Endometrial microvascular endothelial cells (primary cell): ENCODE measurements around the gene NAP1L5. TPM values are rescaled to one million over a fixed set of nuclear protein-coding genes. Genes with fewer than 3 reads are reported as not detected.

ENCODE experiments used
- in situ Hi-C: cut with HindIII; loops from 2 replicates; pipeline ENCODE4 v1.10.0; 2017; ENCODE audit warnings: low sequenced_read_pairs, low pct_unique_long_range_greater_than_20kb; ENCODE audit errors: inconsistent ontology term
- total RNA-seq: library from RNA; depleted of rRNA; stranded (reverse); fragments of >200 nt; gene quantifications from one replicate; pipeline ENCODE4 v1.2.3, GENCODE V29; 2015; ENCODE audit errors: inconsistent ontology term

Gene NAP1L5
- total RNA-seq, 1 donor from 2014 or later: 8.0 TPM

DNA sequence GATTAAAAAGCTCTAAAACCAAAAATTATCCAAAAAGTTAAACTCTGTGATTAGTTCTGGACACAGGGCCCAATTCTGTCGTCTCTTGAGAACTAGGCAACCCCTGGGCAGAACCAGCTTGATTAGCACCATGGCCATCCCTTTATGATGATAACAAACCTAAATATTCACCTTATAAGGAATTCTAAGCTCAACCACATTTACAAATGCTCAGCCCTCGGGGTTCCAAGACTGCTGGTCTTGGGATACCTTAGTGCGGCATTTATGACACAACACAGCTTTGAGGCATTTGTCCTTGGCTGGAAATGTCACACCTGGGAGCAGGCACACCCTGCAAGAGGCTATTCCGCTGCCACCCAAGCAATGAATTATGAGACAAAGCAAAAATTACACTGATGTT lies 27.5 kb upstream of the NAP1L5 start:
- in situ Hi-C loops: no loop called here

DNA sequence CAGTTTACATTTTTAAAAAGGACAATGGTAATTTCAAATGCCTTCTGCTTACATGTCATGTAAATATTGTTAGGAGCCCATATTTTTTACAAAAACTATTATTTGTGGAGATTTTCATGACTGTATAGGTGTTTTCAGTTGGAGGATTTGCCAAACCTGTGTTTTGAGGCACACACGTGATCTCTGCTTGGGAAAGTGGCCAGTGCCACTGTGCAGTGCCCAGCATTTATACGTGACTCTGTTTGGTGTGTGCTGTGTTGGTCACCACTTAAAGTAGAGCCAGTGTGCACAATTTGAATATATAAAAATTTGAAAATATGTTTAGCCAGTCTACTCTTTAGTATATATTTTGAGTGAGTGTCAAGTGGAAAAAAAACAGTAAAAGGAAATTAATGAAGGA lies 26.8 kb upstream of the NAP1L5 start:
- in situ Hi-C loops: no loop called here

DNA sequence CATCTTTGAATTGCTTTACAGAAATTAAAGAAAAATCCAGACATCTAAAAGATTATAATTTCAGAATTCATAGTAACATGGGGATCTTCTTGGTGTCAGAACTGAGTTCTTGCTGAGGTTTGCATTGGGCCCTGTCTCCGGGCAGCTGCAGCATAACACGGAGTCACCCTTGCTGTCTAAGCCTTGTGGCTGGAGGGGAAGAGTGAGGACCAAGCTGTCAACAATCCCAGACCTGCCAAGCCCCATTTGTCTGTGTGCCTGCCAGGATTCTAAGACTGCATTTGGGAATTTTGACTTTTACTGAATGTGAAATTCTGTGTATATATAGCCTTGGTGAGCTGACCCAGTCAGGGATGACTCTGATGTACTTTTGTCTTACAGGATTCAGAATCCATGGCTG lies 25.2 kb upstream of the NAP1L5 start:
- in situ Hi-C loops: no loop called here

DNA sequence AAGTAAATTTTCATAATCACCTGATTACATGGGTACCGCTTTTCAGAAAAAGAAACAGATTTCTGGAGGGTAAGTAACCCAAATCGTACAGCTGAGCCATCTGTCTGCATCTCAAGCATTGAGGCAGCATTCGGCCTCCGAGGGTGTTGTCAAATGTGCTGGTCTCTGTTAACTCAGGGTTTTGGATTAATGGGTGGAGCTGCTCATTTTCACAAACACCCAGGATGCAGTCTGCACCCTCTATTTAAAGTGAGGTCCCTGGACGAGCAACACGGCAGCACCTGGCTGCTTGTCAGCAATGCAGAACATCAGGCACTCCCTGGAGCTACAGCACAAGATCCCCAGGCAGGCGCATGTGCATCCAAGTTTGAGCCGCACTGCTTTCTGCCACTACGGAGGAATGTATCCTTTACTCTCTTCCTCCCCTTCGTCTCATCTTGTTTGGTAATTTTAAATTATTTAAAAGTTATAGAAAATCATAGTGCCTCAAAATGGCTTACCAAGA lies 24.7 kb upstream of the NAP1L5 start:
- in situ Hi-C loops: no loop called here

DNA sequence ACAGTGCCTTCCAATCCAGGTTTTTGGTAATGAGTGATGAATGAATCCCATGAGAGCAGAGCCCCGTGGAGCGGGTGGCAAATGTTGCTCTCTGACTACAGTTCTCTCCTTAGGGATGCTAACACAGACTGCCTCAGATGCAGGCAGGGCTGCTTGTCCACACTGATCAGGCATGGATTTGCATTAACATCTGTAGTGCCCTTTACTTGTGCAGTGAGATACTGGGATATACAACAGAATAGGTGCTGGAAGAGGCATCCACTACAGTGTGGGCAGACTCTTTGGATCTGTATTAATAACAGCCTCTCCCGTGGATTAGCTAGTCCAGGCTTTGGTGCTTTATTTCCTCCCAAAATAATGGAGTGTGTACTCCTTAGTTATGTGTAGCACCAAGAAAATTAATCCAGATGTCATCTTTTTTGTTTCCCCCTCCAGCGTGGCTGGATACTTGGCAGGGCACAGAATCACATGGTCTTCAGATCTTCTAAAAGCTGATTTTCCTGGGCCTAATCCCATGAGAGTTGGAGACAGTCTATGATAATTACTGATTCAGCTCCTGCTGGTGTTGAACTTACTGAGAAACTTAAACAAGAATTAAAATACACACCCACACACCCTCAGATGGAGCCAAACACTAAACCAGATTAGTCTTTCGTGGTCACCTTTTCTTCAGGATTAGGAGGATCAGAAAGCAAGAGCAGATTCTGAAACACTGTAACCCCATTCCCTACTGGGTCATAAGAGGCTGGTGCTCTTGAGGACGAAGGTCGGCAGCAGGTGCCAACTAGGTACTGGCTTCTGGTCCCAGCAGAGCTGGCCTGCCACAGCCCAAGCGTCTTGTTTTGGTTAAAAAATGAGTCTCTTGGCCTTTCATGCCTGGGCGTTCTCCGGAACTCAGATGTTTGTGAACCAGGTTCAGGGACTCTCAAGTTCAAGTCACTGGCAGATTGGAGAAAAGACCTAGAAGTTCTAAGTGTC lies 23.1 kb upstream of the NAP1L5 start:
- in situ Hi-C loops: no loop called here

DNA sequence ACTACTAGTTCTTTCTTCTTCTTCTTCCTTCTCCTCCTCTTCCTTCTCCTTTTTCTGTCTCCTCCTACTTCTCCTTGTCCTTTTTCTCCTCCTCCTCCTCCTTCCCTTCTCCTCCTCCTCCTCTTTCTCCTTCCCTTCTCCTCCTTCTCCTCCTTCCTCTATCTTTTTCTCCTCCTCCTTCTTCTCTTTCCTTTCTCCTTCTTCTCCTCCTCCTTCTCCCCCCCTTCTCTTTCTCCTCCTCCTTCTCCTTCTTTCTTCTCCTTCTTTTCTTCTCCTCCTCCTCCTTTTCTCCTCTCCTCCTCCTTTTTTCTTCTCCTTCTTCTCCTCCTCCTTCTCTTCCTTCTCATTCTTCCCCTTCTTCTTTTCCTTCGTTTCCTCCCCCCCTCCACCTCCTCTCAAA lies 21.8 kb upstream of the NAP1L5 start:
- in situ Hi-C loops: no loop called here

DNA sequence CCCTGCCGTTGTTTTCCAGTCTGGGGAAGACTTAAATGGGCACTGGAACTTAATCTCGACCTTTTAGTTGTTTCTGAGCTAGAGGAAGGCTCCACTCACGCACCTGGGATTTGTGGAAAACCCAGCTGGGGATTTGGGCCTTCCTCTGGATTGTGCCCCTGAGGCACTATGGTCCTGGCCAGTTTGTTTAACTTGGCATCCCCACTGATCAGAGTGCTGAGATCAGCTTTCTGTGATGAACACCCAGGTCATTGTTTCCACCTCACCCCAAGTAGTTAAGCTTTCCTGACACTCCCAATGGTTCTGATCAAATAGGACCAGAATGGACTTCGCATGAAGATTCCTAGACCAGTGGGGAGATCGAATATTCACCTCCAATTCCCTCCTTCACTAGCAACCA lies 20.5 kb upstream of the NAP1L5 start:
- in situ Hi-C loops: no loop called here

DNA sequence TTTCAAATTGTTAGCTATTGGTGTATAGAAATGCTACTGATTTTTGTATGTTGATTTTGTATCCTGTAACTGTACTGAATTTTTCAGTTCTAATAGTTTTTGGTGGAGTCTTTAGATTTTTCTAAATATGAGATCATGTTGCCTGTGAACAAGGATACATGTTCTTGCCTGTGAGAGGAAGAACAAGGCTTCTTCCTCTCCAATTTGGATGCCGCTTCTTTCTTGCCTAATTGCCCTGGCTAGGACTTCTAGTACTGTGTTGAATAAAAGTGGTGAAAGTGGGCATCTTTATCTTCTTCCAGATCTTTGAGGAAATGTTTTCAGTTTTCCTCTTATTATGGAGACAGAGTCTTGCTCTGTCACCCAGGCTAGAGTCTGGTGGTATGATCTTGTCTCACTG lies 16.2 kb upstream of the NAP1L5 start:
- in situ Hi-C loops: no loop called here

DNA sequence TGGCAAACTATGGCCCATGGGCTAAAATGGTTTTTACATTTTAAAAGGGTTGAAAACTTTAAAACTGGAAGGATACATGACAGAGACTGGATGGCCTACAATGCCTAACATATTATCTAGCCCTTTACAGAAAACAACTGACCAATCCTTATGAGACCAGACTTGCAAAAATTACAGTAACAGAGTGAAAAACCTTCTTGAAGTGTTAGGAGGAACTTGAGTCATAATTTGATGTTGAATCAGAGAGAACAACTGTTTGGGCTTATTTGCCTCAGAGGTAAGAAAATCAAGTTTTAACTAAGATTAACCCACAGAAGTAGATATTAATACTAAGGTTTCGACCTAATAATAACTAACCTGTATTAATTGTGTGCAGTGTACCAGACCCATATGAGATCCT lies 12.4 kb upstream of the NAP1L5 start:
- in situ Hi-C loops: no loop called here

DNA sequence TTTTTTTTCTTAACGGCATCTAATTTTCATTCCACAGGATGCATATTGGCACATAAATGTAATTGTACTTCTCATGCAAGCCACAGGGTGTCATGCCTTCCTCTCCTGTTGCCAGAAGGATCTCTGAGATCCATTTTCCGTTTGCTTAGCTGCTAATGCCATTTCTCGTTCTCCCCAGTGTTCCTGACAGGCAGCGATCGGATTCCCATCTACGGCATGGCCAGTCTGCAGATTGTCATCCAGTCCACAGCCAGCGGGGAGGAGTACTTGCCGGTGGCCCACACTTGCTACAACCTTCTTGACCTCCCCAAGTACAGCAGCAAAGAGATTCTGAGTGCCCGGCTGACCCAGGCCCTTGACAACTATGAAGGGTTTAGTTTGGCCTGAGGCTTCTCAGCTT lies 8.9 kb upstream of the NAP1L5 start:
- in situ Hi-C loops: no loop called here

DNA sequence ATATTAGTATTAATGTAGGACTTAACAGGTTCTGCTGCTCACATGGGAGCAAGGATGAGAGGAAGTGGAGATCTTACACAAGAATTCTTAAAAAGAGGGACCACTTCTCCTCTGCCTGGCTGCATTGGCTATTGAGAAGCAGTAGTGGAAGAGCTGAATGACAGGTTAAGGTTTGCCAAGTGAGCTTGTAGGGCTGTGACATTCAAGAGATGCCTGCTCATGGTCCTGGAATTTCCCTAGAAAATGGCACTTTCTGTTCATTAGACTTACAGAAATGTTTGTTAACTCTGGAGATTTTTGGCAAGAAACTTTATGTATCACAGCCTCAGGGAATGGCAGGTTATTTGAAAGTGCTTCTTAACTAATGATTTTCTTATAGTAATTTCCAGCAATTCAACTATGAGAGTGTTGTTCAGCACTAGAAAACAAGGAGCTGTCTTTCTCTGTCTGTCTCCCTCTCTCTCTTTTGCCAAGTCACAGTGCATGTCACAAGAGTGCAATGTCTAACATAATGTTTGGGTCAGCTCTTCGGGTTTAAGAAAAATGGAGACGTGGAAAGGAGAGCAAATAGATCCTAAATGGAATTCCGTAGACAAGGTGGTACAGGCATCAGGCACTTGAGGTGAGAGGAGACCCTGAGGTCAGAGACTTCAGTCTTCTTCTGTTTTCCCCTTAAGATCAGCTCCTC lies 8.3 kb upstream of the NAP1L5 start:
- in situ Hi-C loops: no loop called here

DNA sequence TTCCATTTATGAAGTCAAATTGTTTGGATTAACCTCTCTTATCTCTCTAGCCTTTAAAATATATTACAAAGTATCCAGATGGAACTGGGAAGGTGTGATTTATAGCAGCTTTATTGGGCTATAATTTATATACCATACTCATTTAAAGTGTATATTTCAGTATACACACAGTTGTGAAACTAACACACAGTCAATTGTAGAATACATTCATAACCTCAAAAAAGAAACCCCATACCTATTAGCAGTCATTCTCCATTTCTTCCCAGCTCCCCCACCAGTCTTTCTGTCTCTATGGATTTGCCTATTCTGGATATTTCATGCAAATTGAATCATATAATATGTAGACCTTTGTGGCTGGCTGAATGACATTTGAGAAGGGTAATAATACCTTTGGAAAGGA lies 7.6 kb upstream of the NAP1L5 start:
- in situ Hi-C loops: no loop called here

DNA sequence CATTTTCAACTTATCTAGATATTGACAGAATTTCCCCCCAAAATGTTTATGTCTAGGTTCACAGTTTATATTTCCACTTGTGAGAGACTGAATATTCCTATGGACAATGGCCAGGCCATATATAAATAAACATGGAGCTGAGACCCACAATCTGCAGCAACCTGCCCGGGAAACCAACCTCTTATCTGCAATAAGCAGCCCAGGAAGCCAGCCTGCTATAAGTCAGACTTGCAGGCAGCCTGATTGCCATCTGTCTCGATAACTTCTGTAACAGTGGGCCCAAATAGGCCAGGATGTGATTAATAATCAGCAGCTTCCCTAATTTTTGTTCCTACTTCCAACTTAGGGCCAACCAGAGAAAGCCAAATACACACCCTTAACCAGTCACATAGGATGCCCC lies 5.2 kb upstream of the NAP1L5 start:
- in situ Hi-C loops: no loop called here

DNA sequence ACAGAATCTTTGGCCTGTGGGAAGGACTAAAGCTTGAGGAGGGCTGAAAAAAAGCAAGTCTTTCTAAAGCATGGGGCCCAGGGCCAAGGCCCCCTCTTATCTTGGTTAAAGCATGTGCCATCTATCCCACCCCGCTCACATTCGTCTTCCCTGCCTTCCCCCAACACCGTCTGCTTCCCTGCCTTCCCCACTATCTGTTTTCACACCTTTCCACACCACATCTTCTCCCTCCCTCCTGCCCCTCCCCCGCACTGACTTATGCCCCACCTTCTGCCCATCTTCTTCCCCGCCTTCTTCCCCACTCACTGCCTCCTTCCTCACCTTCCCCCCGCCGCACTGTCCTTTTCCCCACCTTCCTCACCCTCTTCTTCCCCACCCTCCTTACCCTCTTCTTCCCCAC lies 890 bp upstream of the NAP1L5 start:
- in situ Hi-C loops: no loop called here

DNA sequence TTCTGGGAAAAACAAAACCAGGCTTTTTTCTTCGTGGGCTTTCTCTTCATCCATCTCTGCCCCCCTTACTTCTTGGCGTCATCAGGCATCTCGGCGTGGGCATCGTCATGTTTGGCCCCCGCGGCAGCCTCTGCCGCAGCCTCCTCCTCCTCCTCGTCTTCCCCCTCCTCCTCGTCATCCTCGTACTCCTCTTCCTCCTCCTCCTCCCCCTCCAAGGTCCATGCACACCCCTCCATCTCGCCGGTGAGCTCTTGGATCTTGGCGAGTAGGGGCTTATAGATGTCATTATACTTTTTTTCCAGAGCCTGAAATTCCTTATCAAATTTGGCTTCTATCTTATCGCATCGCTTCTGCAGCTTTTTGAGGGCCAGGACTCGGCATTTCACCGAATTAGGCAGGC lies 488 bp downstream of the NAP1L5 start:
- in situ Hi-C loops: no loop called here

DNA sequence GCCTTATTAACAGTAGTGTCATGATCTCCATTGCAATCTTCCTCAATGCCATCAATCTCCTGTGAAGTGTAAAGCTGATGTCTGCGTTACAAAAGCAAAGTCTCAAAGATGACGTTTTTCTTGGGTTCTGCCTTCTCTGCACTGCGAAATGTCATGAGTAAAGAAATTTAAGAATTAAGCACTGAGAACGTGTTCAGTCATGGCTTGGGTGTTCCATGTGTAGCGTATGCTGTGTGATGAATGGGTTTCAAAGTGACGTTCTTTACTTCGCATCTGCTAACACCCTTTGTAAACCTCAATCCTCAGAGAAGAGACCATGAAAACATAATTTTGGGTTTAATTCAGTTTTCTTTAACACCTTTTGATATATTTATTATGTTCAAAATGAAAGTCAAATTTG lies 999 bp downstream of the NAP1L5 start:
- in situ Hi-C loops: no loop called here

DNA sequence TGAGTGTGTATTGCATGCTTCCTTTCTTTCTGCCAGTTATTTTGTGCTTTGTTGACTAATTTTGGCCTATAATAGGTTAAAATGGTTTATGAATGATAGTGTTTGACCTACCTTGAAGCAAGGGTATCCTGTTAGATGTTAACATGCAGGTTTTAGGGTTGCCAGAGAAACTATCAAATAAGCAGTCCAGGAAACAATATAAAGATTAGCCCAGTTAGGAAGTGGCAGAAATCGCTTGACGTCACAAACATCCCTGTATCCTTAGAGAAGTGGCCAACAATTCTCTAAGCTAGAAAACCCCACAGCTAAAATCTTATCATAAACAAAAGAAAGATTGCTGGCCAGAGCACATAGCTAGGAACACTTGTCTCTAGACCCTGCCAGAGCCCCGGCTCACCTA lies 3.8 kb downstream of the NAP1L5 start:
- in situ Hi-C loops: no loop called here

DNA sequence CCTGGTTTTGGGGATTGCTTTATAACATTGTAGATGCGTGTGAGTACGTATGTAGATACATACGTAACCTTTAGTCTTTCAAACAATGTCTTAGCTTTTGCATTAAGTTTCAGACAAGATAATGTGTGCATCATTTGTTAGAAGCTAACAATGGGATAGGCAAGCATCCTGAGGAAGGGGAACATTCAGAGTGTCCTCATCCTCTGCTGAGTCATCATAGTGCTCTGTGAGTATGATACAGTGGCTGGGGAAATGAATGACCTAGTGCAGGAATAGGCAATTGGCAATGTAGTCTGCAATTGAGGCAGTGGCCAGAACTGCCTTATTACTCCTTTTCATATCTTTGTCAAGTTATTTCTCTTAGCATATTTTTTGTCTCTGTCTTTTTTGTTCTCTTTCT lies 7.3 kb downstream of the NAP1L5 start:
- in situ Hi-C loops: no loop called here

DNA sequence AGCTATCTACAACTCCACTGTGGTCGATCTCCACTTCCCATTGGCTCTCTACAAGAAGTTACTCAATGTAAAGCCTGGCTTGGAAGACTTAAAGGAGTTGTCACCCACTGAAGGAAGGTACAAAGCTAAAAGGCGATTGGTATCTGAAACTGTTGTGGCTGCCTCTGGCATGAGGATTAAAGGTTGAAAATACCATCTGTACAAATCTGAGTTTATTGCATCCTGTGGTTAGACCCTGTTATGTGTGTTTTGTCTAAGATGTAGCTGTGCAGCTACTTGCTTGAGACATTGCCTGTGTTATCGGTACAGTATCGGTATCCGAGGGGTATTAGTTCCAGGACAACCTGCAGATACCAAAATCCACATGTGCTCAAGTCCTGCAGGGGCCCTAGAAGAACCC lies 16.4 kb downstream of the NAP1L5 start:
- in situ Hi-C loops: no loop called here

DNA sequence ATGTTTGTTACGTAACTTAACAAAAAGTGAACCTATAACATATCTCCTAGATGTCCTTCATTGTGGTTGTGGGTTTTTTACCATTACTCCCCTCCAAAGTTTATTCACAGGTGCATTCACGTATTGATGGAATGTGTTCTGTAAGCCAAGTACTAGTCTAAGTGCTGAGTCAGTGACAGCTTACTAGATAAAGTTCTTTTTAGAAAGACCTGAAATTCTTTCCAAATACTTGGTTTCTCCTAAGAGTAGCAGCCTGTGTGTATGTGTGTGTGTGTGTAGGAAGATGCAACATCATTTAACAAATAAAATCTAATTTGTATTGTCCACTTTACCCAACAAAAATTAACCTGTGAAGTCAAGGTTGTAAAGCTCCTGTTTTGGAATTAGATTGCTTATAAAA lies 22.1 kb downstream of the NAP1L5 start:
- in situ Hi-C loops: no loop called here
